Panc1 (cell line): ENCODE measurements around the gene FA2H.

Source experiments
- REST ChIP-seq, 2 experiments: IDR thresholded peaks; 2 replicates each; pipeline ENCODE4 v1.6.1; 2011 to 2012; ENCODE audit warnings: low read depth in 2 of 2, control low read depth in 1 of 2, low read length in 1 of 2, mild to moderate bottlenecking in 1 of 2, moderate library complexity in 1 of 2; ENCODE audit not compliant: insufficient read depth in 1 of 2
- TCF7L2 ChIP-seq: IDR thresholded peaks from 2 replicates; pipeline ENCODE4 v1.6.1; 2011; ENCODE audit warnings: mild to moderate bottlenecking, low read depth, low read length, inconsistent platforms
- TF ChIP-seq, protein P1 (sequence below): fragments of 450-650 bp; IDR thresholded peaks from 2 replicates; pipeline ENCODE4 v1.5.1; 2017; ENCODE audit warnings: mild to moderate bottlenecking

DNA sequence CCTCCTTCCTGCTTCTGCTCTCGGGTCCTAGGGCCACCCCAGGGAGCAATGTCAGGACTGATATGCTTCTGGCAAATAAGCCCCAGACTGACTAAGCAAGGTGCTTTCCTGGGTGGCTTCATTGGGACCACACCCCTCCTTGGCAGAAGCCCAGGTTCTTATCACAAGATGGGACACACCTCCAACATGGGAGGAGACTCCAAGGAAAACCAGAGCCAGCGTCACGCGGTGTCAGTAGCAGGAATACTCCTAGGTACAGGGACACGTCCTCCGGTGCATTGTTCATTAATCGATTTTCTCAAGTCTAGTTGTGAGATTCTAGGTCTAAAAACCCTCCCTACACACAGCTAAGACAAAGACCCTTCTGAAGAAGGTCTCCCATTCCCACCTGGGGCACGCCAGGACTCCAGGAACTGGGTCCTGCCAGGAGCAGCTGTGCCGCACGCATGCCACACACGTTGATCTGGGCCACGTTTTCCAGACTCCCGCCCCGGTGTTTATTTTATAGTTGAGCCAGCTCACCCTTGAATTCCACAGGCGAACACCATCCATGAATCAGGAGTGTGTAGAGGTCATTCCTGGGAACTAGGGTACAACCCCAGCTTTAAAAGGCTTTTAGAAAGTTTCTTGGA is 30.8 kb downstream of the FA2H start:
- TF ChIP-seq, protein P1, sequence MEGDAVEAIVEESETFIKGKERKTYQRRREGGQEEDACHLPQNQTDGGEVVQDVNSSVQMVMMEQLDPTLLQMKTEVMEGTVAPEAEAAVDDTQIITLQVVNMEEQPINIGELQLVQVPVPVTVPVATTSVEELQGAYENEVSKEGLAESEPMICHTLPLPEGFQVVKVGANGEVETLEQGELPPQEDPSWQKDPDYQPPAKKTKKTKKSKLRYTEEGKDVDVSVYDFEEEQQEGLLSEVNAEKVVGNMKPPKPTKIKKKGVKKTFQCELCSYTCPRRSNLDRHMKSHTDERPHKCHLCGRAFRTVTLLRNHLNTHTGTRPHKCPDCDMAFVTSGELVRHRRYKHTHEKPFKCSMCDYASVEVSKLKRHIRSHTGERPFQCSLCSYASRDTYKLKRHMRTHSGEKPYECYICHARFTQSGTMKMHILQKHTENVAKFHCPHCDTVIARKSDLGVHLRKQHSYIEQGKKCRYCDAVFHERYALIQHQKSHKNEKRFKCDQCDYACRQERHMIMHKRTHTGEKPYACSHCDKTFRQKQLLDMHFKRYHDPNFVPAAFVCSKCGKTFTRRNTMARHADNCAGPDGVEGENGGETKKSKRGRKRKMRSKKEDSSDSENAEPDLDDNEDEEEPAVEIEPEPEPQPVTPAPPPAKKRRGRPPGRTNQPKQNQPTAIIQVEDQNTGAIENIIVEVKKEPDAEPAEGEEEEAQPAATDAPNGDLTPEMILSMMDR: no peak
- no peak for TF ChIP-seq REST (IDR thresholded peaks at IDR 0.05; ENCODE audit: insufficient read depth in 1 of 2, low read depth in 2 of 2, low read length in 1 of 2)
- no peak for TF ChIP-seq TCF7L2
